HS-5 (cell line): ENCODE results near the gene UBE2K.
A peak's percentile ranks its signal among the peaks of the same experiment; 100 is the strongest.
"Not testable (repeated sequence)": the region's sequence is repeated elsewhere in the genome, so short reads cannot be mapped to it uniquely, and the experiment has no call there.

Experiments used
- DNase-seq: peaks from one replicate; pipeline ENCODE4 v3.0.0-alpha.2; 2012; ENCODE audit warnings: low read depth

Gene UBE2K

DNA sequence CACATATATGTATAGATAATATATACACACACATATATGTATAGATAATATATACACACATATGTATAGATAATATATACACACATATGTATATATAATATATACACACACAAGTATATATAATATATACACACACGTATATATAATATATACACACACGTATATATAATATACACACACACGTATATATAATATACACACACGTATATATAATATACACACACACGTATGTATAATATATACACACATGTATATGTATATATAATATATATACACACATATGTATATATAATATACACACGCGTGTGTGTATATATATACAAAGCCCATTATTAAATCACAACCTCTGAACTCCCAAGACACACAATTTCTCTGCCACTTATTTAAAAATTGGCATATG, 8.0 kb upstream of the UBE2K start:
- no peak for DNase-seq

DNA sequence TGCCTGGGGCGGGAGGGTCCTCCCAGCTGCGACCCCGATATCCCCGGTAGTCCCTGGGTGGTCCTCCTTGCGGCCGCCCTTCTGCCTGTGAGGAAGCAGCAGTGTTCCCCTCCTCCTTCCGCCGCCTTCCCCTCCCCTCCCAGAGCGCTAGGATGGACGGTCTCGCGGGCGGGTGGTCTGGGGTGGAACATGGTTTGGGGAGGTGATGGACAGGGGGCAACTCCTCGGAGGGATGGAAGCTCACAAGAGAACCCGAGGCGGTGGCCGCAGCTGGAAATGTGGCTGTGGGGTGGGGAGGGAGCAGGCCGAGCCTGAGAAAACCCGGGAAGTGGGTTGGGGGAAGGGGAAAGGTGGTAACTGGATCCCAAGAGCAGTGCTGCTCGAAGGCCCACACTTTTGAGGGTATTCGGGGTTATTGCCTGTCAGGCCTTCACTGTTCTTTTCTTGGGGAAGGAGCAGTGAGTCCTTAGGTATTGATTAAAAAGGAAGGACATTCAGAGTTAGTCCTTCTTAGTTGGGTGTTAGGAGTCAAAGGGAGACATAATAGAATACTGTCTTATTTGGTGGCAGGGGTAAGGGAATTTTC, 581 bp downstream of the UBE2K start:
- no peak for DNase-seq

DNA sequence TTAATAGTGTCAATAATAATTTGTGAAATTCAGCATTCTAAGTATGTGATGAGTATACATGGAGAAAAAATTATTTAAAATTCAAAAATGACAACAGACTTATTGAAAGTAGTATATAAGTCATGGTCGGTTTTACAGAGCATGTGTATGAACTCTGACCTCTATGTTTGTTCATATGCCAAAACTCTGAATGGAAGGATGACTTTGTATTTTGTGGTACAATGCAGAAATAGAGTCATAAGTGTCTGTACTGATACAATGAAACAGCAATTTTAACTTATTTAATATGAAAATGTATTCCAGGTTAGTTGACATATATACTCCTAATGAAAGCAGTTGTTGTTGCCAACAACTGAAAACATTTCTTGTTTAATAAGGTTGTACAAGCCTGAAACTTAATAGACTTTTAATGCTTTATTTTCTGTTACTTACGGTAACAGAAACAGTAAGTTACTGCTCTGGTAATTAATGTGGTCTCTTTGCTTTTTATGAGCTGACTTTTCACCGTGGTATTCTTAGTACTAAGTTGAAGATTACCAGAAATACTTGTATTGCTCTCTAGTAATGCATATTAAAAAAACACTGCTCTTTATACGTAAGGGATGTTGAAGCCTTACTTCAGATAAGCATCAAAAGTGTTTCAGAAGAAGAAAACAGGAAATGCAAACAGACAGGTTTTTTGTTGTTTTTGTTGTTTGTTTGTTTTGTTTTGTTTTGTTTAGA, 1.9 kb downstream of the UBE2K start:
- no peak for DNase-seq

DNA sequence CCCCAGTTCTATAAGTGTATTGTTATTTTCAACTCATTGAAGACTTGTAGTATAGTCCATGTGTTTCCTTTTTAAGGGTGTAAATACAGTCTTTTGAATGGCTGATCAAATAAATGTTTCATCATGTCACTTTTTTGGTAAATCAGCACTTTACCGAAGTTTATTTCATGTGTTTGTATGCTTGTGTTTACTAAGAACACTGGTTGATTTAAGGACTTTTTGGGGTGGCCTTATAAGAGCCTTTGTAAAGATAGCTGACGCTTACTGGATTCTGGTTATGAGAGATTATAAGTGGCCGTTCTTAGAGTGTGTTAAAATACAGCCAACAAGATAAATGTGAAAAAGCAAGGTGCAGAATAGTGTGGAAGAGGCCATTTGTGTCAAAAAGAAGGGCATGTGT, 2.6 kb downstream of the UBE2K start:
- DNase-seq, result no peak

DNA sequence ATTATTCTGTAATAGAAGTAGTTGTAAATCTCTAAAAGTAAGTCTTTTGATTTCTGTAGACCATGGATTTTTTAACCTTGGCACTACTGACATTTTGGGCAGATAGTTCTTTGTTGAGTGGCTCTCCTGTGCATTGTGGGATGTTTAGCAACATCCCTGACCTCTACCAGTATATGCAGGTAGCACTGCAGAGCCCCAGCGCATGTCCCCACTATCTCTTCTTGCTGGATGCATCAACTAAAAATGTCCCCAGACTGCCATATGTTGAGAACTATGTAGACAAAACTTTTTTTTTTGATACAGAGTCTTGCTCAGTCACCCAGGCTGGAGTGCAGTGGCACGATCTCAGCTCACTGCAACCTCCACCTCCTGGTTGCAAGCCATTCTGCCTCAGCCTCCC, 4.8 kb downstream of the UBE2K start:
- DNase-seq, result no peak

DNA sequence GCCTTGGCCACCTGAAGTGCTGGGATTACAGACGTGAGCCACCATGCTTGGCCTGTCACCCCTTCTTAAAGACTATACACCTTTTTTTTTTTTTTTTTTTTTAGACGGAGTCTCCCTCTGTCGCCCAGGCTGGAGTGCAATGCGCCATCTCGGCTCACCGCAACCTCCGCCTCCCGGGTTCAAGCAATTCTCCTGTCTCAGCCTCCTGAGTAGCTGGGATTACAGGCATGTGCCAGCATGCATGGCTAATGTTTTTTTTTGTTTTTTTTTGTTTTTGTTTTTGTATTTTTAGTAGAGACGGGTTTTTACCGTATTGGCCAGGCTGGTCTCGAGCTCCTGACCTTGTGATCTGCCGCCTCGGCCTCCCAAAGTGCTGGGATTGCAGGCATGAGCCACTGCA, 6.9 kb downstream of the UBE2K start:
- DNase-seq, result not testable (repeated sequence)

DNA sequence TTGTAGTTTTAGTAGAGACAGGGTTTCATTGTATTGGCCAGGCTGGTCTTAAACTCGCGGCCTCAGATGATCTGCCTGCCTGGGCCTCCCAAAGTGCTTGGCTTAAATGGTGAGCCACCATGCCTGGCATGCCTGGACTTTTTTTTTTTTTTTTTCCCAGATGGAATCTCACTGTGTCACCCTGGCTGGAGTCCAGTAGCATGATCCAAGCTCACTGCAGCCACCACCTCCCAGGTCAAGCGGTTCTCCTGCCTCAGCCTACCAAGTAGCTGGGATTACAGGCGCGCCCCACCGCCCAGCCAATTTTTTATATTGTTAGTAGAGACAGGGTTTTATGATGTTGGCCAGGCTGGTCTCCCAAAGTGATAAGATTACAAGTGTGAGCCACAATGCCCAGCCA, 8.4 kb downstream of the UBE2K start:
- DNase-seq, result peak; percentile 76

DNA sequence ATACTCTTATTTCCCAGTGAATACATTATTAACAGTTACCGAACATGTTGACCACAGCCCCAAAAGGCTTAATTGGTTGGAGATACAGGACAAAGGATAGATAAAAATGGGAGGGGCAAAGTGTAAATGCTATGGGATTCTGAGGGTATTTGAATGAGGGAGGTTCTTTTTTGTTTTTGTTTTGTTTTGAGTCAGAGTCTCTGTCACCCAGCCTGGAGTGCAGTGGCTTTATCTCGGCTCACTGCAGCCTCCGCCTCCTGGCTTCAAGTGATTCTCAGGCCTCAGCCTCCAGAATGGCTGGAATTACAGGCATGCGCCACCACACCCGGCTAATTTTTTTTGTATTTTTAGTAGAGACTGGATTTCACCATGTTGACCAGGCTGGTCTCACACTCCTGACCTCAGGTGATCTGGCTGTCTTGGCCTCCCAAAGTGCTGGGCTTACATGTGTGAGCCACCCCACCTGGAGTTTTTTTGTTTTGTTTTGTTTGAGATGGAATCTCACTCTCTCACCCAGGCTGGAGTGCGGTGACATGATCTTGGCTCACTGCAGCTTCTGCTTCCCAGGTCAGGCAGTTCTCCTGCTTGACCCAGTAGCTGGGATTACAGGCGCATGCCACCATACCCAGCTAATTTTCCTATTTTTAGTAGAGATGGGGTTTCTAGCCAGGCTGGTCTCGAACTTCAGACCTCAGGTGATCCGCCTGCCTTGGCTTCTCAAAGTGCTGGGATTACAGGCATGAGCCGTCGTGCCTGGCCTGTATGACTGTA, 9.0 kb downstream of the UBE2K start:
- no peak for DNase-seq

DNA sequence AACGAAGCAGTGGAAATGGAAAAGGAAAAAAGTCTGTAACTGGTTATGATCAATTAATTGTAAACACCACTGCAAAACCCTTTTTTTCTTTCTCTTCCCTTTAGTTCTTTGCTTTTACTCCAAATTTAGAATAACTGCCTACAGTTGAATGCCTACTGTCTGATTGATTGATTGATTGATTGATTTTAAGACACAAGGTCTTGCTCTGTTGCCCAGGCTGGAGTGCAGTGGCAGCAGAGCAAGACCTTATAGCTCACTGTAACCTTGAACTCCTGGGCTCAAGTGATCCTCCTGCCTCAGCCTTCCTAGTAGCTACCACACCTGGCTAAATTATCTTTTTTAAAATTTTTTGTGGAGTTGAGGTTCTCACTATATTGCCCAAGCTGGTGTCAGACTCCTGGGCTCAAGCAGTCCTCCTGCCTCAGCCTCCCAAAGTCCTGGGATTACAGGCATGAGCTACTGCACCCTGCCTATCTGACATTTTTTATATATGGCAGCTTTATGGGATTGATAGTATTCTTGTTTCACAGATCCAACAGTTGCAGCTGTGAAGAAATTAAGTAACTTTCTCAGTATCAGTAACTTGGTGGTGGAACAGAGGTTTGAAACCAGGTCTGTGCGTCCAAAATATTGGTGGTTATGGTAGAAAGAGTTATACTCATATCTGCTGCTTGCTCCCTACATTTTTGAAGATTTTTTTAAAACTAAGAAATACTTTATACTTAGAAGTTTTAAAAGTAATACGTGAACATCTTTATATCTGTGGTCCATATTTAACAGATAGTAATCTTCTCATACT, 12.4 kb downstream of the UBE2K start:
- no peak for DNase-seq

DNA sequence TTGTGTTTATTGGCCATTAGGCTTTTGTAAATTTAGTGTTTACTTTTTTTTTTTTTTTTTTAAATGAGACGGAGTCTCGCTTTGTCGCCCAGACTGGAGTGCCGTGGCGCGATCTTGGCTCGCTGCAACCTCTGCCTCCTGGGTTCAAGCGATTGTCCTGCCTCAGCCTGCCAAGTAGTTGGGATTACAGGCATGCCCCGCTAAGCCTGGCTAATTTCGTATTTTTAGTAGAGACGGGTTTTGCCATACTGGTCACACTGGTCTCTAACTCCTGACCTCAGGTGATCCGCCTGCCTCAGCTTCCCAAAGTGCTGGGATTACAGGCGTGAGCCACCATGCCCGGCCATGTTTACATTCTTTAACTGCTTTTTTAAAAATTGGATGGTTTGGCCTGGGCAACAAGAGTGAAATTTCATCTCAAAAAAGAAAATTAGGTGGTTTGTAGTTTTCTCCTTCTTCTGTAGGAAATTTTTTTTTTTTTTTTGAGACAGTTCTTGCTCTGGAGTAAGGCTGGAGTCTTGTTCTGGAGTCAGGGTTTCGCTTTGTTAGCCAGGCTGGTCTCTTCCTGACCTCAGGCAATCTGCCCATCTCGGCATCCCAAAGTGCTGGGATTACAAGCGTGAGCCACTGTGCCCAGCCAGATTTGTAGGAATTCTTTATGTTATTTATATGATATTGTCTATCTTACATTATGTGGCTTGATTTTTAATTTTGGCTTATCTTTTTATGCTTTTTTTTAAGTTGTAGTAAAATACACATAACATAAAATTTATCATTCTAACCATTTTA, 15.1 kb downstream of the UBE2K start:
- DNase-seq, result no peak

DNA sequence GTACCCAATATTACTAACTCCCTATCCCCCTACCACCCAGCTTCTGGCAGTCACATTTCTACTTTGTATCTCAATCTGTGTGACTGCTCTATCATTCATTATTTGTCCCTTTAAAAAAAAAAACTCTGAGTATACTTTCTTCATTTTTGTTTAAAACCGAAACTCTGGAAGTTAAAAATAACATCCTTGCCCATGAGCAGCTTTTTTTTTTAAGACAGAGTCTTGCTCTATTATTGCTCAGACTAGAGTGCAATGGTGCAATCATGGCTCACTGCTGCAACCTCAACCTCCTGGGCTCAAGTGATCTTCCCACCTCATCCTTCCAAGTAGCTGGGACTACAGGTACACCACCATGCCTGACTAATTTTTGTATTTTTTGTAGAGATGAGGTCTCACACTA, 15.8 kb downstream of the UBE2K start:
- DNase-seq, result no peak

DNA sequence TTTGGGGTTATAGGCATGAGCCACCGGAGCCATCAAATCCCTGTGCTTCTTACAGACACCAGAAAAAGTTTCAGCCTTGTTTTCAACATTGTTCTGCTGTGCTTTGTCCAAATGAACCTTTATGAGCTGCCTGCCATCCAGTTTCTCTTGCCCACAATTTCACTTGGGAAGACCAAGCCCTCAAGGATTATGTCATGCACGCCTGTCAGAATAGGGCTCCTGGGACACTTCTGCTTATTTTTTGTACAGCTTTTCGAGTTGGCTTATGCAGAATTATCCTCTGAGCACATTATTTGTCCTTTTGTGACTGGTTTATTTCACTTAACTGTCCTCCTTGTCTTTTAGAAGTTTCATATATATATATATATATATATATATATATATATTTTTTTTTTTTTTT, 16.2 kb downstream of the UBE2K start:
- DNase-seq, result no peak

DNA sequence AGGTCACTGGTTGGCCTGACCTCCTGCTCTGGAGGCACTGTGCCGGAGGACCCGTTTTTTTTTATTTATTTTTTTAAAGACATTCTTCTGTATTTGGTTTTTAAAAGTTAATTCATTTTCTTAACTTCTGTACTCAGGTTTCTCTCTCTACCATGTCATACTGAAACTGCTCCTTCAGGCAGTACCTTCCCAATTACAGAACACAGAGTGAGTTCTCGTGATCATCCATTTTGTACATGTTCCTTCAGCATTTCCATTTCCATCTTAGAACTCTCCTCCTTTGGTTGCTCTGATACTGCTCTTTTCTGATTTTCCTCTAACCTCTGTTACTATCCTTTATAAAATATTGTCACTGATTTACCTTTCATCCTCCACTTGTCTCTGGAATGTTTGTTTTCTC, 17.9 kb downstream of the UBE2K start:
- DNase-seq, result no peak

DNA sequence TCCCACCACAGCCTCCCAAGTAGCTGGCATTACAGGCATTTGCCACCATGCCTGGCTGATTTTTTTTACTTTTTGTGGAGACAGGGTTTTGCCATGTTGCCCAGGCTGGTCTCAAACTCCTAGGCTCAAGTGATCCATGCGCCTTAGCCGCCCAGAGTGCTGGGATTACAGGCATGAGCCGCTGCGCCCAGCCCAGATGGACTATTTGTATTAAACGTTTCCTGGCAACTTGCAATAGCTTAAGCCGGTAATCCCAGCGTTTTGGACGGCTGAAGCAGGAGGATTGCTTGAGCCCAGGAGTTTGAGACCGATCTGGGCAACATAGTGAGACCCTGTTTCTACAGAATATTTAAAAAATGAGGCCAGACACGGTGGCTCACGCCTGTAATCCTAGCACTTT, 18.4 kb downstream of the UBE2K start:
- no peak for DNase-seq

DNA sequence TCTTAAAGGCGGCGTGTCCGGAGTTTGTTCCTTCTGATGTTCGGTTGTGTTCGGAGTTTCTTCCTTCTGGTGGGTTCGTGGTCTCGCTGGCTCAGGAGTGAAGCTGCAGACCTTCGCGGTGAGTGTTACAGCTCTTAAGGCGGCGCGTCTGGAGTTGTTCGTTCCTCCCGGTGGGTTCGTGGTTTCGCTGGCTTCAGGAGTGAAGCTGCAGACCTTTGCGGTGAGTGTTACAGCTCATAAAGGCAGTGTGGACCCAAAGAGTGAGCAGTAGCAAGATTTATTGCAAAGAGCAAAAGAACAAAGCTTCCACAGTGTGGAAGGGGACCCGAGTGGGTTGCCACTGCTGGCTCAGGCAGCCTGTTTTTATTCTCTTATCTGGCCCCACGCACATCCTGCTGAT, 19.8 kb downstream of the UBE2K start:
- DNase-seq, result not testable (repeated sequence)

DNA sequence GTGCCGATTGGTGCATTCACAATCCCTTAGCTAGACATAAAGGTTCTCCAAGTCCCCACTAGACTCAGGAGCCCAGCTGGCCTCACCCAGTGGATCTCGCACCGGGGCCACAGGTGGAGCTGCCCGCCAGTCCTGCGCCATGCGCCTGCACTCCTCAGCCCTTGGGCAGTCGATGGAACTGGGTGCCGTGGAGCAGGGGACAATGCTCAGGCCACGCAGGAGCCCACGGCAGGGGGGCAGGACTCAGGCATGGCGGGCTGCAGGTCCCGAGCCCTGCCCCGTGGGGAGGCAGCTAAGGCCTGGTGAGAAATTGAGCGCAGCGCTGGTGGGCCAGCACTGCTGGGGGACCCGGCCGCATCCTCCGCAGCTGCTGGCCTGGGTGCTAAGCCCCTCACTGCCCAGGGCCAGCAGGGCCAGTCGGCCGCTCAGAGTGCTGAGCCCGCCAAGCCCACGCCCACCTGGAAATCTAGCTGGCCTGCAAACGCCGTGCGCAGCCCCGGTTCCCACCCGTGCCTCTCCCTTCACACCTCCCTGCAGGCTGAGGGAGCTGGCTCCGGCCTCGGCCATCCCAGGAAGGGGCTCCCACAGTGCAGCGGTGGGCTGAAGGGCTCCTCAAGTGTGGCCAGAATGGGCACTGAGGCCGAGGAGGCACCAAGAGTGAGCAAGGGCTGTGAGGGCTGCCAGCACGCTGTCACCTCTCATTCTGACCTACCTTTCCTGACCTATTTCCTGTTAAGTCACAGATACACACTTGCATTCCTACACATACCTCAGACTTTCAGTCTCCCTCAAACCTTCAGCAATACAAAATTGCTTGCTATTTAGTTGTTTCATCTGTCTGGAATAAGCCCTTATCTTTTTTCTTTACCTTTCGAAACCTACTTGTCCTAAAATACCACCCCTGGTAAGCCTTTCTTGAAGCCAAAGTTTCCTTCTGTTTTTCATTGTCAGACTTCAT, 20.7 kb downstream of the UBE2K start:
- no peak for DNase-seq

DNA sequence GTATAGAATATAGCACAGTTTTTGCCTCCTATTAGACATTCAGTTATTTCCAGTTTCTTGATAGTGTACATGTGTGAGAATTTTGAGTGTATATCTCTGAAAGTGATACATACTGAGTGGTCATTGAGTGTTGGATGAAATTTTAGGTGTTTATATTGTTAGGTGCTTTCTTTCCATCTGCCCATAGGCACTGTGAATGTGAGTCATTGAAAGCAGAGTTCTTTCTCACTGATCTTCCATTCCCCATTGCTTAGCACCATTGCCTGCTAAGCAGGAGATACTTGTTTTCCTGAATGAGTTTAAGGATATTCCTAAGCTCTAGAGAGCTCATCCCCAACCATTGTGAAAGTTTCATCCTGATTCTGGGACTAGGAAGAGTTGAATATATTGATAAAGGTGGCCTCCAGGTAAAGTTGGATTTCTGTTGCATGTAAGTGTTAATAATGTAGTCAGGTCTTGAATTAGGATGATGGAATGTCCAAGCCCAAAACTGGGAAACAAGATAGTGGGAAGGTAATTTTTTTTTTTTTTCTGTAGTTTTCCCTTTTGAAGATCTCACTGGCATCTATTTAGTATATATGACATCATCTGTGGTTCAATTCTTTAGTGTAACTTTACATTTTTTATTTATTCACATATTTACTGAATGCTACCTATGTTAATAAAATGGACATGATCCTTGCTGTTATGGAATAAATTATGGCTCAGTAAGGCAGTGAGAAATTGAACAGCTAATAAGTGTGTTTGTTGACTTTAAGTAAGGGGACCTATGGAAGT, 22.1 kb downstream of the UBE2K start:
- no peak for DNase-seq

DNA sequence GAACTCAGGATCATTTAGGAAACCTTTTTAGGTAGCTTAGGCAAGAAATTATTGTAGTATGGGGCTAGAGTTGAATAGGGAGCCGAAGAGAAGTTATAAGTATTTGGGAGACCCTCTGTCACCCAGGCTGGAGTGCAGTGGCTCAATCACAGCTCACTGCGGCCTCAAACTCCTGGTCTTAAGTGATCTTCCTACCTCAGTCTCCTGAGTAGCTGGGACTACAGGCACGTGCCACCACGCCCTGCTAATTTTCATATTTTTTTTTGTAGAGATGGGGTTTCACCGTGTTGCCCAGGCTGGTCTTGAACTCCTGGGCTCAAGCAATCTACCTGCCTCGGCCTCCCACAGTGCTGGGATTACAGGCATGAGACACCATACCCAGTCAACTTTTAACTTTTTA, 23.3 kb downstream of the UBE2K start:
- not testable (repeated sequence) for DNase-seq

DNA sequence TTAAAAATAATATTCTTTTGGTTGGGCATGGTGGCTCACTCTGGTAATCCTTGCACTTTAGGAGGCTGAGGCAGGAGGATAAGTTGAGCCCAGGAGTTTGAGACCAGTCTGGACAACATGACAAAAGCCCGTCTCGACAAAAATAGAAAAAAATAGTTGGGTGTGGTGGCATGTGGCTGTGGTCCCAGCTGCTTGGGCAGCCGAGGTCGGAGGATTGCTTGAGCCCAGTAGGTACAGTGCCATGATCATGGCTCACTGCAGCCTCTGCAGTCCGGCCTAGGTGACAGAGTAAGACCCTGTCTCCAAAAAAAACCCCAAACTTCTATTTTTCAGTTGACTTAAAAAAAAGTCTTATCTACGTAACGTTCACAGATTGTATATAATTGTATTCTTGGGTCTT, 23.9 kb downstream of the UBE2K start:
- DNase-seq, result no peak

DNA sequence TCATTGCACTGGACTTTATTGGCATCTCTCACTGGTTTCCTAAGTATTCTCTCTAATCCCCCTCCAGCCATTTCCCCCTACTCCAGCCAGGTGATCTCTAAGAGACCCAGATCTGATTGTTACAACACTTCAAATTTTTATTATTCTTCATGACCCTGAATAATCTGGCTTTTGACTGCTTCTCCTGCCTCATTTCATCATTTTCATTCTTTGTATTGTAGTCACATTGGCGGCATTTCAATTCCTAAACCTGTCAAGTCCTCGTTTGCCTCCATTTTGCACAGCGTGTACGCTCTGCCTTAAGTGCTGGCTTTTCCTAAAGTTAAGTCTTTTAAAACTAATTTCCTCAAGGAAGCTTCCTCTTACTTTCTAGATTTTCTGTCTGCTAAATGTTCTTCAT, 31.6 kb downstream of the UBE2K start:
- no peak for DNase-seq
